Medulla oblongata (tissue), 1 donor: Measurements from ENCODE around the gene ACO1.

Experiments
- DNase-seq: peaks from one replicate; pipeline ENCODE4 v3.0.0-alpha.2; 2015; ENCODE audit errors: extremely low spot score

ACO1 gene

DNA sequence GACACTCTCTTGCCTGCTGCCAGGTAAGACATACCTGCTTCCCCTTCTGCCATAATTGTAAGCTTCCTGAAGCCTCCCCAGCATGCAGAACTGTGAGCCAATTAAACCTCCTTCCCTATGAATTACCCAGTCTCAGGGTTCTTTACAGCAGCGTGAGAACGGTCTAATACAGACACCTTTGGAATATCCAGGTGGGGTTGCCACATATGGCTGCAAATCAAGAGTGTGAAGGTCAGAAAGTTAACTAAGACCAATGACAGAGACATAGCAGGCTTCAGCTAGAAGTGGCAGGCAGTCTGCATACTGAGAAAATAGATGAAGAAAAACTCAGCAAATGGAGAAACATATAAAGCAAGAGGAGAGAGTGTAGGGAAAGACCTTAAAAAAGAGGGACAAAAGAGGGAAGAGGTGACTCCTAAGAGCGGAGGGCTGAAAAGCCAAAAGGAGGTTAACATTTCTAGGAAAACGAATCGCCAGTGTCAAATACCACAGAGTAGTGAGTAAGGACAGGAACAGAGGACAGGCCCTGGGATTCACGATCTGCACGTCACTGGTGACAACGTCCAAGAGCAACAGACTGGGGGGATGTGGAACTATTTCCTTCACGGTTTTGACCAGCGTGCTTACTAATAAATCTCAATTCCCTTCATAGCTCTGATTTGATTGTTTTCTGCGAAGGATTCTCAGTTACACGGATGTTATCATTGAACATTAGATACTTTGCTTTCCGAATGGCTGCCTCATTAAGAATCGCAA, 1.7 kb upstream of the ACO1 start:
- no peak for DNase-seq

DNA sequence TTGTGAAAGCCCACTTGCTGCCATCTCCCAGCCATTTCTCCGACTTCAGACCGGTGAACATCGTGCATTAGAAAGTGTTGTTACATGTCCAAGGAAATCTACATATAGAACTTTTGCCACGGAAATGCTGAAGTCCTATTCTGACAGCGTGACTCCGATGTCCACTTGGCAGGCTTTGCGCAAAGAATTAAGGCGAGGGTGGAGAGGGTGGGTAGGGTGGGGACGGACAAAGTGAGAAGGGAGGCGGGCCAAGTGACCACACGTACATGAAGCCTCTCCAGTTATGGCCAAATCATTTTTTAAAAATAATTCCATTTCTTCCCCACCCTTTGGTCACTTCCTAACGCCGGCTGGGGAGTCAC, 460 bp upstream of the ACO1 start:
- DNase-seq, result no peak

DNA sequence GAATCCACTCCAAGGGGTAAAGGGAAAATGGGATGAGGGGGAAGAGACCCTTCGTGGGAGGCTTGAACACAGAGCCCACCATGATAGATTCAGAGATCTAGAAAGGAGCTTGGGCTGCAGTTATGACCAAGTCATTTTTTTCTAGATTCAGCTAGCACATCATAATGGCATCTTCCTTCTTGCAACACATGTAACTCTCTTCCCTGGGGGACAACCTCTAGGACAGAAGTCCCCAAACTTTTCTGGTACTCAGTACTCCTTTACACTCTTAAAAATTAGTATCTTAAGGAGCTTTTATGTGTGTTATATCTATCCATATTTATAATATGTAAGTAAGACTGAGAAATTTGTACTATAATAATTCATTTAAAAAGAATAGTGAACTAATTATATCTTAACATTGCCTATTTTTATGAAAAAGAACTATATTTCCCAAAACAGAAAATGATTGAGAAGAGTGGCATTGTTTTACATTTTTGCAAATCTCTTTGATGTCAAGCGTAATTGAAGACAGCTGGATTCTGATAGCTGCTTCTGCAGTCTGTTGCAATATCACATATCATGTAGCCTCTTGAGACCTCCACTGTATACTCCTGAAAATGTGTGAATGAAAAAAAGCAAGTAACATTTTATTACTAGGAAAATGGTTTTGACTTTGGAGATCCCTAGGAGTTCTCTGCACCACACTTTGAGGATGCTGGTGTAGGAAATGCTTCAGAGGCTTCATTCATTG, 875 bp downstream of the ACO1 start:
- no peak for DNase-seq

DNA sequence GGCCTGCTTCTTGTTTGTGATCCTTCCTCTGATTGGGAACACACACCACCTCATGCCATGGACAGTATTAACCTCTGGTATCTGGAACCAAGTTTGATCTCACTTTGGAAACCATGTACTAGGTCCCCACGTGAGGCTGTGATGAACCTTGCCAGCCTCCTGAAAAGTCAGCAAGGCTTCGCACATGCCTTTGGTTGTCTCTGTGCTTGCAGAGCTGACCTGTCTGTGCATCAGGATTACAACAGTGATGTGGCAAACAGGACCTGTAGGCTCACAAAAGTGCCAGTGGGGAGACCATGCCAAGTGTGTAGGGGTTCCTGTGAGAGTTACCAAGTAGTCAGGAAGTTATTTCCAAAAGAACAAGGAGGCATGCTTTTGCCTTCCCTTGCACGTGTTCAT, 1.4 kb downstream of the ACO1 start:
- no peak for DNase-seq

DNA sequence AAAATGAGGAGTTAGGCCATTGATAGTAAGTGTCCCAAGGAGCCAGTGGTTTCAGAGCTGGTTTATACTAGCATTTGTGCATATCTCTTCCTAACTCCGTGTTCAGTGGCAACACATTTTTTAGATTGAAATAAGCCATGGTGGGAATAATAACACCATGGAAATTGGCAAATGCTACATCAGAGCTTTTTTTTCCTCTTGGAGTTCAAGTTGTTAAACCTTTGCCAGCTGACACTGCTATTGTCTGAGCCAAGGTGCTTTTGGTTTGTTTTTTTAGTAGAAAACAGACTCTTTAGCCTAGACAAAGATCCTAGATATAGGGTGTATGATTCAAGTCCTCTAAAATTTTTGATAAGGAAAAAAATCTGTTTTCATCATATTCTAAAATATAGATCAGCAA, 2.8 kb downstream of the ACO1 start:
- DNase-seq, result no peak

GRCh38 chr9:32389365-32389764, 4.9 kb downstream of the ACO1 start:
- DNase-seq, result no peak

- DNase-seq, result no peak
Observed at GRCh38 chr9:32393911-32394310, 9.5 kb downstream of the ACO1 start.

GRCh38 chr9:32394381-32395049, 10.1 kb downstream of the ACO1 start:
- DNase-seq, result no peak

GRCh38 chr9:32395510-32396216, 11.2 kb downstream of the ACO1 start:
- DNase-seq, result no peak

- DNase-seq, result peak; percentile 38
Observed at GRCh38 chr9:32398207-32398606, 13.8 kb downstream of the ACO1 start.

DNA sequence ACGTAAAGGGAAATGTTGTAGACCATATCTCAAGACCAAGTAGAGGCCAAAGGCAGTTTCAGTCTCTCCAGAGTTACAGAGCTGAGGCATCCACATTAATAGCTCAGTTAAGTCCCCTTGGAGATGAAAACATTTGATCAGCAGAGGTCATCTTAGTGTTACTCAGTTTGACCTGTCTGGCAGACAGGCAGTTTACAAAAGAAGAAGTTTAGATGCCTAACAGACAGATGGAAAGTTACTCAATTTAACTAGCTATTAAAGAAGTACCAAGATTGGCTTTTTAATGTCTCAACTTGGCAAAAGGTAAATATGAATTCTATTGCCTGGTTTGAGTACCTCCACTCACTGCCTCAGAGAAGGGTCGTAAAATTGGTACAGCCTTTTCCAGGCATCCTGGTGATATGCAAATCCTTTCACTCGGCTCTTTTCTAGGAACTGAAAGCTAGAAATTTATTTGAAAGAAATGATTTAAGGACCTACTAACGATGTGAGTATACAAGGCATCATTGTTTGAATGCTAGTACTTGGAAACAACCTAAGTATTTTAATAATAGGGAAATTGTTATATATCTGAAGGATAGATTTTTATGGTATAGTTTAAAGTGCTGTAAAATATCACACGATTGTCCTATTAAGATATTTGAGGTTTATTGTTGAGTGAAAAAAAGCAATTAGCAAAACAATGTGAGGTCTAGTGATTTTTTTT, 14.8 kb downstream of the ACO1 start:
- no peak for DNase-seq

GRCh38 chr9:32401488-32401887, 17.0 kb downstream of the ACO1 start:
- DNase-seq, result no peak

DNA sequence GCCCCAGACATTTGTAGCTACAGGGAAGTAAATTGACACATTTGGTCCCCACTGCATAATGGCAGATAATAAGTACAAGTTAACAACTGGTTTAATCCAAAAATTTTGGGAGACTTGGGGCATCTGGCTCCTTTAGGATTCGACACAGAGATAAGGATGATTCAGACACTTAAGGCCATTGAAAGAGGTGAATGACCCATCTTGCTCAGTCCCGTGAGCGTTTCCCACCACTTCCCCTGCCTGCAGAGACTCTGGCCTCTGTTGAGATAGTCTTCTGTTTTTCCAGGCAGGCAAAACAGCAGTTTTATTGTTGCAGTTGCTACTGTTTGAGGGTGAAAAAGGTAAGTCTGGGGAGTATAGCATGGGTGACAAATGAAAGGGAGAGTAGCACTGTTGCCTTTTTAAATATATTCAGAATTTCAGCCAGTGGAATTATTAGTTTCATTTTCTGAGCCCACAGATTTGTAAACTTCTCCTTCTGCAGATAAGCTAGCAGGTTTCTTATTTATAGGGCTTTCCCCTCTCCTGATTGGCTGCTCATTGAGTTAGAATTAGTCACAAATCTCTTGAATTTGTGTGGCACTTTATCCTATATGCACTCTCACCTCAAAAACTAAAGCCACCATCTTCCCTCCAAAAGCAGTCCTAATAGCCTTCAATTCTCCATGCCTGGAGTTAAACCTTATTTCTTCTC, 19.3 kb downstream of the ACO1 start:
- no peak for DNase-seq

DNA sequence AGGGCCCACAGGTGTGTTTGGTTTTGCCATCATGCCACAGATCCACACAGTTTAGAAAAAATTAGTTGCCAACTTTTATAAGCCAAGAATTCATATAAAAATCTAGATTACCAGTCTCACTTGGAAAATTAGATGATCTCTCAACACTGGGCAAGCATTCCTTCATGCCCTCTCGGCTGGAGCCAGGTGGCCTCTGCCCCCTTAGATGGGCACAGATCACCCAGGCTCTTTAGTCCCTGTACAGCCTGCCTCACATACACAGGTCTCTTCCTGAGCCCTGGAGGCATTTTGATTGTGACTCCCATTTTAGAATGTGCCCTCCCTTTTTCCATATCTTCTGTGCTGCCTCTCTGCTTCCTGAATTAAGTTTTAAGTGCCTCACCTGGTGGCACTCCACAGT, 20.0 kb downstream of the ACO1 start:
- DNase-seq, result no peak

GRCh38 chr9:32404856-32405255, 20.4 kb downstream of the ACO1 start:
- DNase-seq, result no peak

- DNase-seq, result no peak
Observed at GRCh38 chr9:32405506-32405905, 21.1 kb downstream of the ACO1 start.

DNA sequence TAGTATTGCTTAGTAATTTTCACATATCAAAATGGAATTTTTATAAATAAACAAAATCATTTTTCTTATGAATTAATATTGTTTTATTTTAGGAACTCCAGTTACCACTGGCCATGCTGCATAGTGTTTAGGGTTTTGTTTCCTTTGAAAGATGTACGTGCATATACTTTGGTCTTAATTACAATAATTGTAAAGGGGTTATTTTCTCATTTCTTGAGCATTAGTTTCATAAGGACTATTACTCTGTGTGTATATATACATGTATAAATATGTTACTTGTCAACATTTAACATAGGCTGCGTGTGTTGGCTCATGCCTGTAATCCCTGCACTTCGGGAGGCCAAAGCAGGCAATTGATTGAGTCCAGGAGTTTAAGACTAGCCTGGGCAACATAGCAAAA, 21.6 kb downstream of the ACO1 start:
- no peak for DNase-seq

GRCh38 chr9:32411753-32412152, 27.3 kb downstream of the ACO1 start:
- no peak for DNase-seq

GRCh38 chr9:32412440-32412839, 28.0 kb downstream of the ACO1 start:
- DNase-seq, result no peak

DNA sequence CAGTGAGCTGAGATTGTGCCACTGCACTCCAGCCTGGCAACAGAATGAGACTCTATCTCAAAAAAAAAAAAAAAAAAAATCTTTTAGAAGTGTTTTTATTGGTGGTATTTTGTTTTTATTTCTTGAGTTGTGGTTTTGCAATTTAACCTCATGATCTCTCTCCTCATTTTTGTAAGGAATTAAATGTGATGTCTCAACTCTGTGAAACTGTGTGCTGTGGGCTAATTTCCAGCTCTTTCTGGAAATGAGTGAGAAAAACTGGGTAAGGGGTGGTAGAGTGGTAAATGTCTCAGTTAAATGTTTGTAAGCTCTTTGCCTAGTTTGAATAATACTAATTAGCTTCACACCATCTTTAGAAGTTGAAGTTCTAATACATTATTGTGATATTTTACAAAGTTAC, 29.0 kb downstream of the ACO1 start:
- DNase-seq, result no peak

- no peak for DNase-seq
Observed at GRCh38 chr9:32414856-32415255, 30.4 kb downstream of the ACO1 start.
